Measurements from ENCODE around the gene MICA.
"Not testable (repeated sequence)": the region's sequence is repeated elsewhere in the genome, so short reads cannot be mapped to it uniquely, and the experiment has no call there.

Gene MICA

DNA sequence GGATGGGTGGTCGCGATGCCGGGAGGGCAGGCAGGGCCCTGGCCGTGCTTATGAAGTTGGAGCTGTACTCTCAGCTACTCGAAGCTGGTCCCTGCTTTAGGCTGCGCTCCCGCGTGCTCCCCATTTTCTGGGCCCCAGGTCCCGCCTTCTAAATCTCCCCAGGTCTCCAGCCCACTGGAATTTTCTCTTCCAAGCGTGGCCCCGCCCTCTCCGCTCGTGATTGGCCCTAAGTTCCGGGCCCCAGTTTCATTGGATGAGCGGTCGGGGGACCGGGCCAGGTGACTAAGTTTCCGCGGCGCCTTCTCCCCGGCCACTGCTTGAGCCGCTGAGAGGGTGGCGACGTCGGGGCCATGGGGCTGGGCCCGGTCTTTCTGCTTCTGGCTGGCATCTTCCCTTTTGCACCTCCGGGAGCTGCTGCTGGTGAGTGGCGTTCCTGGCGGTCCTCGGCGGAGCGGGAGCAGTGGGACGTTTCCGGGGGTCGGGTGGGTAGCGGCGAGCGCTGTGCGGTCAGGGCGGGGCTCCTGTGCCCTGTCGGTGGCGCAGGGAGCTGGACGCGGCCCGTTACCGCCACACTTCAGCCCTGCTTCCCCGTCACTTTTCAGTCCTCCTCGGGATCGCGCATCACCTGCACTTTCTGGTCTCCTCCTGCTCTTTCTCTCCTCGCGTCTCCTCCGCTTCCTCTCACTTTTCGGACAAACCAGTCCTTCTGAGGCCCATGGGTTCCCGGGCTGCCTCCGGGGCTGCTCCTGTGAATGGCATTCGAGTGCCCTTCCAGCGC is at the start of gene MICA:
Gene MICA, plus strand, starts transcription at position 313 of the 778 bp plus-strand sequence. Its CDS starts 38 bp downstream, at position 351.
- peak; percentile 88 for DNase-seq (ENCODE audit: low read depth)

DNA sequence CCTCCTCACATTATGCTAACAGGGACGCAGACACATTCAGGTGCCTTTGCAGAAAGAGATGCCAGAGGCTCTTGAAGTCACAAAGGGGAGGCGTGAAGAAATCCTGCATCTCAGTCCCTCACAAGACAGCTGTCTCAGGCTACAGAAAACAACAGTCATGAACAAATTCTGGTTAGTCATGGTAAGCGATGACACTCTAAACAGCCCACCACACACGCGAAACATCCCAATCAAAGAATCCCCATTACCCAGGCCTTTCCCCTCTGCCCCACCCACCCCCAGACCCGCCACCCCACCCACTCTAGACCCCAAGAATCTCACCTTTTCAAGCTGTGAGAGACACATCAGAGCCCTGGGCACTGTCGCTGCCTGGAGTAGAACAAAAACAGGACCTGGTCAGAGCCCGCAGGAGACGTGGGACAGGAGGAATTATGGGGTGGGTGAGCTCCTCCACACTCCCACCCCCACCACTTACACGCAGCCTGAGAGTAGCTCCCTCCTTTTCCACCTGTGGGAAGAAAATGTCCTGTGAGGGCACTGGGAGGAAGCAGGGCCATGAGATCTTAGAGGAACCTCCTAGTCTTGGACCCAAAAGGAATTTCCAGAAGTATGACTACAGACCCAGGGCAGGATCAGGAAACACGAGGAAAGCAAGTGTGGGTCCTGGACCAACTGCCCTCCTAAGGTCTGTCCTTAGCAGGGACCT is 49.1 kb upstream of the MICA start:
- no peak for DNase-seq (ENCODE audit: low read depth)

DNA sequence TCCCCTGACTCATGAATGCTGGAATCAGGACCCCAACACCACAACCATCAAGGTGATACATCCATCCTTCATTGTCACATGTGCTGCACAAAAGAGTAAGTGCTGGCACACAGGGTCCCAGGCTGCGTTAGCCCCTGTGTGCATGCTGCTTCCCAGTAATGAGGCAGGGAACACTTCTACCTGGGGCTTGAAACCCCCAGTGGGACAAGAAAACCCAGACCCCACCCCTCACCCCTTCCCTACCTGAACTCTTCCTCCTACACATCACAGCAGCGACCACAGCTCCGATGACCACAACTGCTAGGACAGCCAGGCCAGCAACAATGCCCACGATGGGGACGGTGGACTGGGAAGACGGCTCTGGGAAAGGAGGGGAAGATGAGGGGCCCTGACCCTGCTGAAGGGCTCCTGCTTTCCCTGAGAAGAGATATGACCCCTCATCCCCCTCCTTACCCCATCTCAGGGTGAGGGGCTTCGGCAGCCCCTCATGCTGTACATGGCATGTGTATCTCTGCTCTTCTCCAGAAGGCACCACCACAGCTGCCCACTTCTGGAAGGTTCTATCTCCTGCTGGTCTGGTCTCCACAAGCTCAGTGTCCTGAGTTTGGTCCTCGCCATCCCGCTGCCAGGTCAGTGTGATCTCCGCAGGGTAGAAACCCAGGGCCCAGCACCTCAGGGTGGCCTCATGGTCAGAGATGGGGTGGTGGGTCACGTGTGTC is 48.4 kb upstream of the MICA start:
- DNase-seq (ENCODE audit: low read depth), result no peak

DNA sequence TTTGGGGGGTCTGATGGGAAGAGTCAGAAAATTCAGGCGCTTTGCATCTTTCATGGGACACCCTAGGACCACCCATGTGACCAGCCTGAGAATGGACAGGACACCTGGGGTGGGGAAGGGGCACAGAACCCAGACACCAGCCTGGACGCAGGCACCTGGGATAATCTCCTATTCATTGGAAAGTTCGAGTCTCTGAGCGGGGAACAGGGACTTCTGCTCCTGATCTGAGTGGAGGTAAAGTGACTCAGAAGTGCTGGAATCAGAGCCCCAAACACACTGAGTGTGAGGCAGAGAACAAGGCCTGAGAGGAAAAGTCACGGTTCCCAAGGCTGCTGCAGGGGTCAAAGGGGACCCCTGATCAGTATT is 47.8 kb upstream of the MICA start:
- no peak for DNase-seq (ENCODE audit: low read depth)

DNA sequence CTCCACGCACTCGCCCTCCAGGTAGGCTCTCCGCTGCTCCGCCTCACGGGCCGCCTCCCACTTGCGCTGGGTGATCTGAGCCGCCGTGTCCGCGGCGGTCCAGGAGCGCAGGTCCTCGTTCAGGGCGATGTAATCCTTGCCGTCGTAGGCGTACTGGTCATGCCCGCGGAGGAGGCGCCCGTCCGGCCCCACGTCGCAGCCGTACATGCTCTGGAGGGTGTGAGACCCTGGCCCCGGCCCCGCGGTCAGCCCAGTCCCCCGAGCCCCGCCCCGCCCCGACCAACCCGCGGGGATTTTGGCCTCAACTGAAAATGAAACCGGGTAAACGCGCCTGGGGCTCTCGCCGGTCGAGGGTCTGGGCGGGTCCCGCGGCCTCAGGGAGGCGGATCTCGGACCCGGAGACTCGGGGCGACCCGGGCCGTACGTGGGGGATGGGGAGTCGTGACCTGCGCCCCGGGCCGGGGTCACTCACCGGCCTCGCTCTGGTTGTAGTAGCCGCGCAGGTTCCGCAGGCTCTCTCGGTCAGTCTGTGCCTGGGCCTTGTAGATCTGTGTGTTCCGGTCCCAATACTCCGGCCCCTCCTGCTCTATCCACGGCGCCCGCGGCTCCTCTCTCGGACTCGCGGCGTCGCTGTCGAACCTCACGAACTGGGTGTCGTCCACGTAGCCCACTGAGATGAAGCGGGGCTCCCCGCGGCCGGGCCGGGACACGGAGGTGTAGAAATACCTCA is 47.0 kb upstream of the MICA start:
- DNase-seq (ENCODE audit: low read depth), result no peak

DNA sequence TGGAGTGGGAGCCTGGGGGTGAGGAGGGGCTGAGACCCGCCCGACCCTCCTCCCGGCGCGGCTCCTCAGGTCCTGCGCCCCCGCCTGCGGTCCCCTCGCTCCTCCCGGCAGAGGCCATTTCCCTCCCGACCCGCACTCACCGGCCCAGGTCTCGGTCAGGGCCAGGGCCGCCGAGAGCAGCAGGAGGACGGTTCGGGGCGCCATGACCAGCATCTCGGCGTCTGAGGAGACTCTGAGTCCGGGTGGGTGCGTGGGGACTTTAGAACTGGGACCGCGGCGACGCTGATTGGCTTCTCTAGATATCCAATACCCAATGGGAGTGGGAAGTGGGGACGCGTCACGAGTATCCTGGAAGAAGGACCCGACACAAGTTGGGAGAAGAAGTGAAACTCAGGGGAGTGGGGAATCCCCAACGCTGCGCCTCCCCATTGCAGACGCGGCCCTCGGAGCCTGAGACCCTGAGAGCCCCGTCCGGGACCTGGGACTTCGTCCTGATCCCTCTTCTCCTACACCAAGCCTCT is 46.4 kb upstream of the MICA start, which contains the start of gene HLA-B:
Gene HLA-B, minus strand, starts transcription at position 234 of the 521 bp plus-strand sequence. Its CDS starts 21 bp downstream, at position 213.
- peak; percentile 46 for DNase-seq (ENCODE audit: low read depth)

DNA sequence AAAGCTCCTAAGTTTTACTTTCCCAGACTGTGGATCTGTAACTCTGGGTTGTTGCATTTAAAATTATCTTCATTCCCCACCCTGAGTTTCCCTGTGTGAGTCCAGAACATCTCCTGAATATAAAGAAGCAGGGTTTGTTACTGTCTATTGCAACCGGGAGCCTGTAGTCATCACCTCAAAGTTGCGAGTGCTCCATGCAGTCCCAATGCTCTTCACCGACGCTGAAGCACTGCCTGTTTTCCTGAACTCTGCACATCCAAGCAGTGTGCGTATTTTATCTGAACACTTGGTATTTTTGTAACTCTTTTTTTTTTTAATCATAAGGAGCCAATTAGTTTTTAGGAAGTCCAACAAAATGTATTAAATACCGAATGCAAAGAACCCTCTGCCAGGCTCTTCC is 45.5 kb upstream of the MICA start:
- no peak for DNase-seq (ENCODE audit: low read depth)

DNA sequence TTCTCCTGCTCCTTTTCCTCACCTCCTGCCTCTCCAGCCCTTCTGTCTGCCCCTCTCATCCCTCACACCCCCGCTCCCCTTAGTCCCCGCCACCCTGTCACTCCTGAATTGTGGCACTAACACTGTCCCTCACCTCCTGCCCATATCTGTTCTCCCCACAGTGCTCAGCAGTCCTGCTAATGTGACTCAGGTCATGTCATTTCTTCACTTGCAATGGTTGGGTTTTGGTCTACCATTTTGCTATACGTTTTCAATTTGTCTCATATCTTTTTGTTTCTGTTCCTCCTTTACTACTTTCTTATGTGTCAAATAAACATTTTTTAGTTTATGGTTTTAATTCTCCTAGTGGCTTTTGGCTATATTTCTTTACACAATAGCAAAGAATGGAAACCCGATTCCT is 45.1 kb upstream of the MICA start:
- DNase-seq (ENCODE audit: low read depth), result no peak

DNA sequence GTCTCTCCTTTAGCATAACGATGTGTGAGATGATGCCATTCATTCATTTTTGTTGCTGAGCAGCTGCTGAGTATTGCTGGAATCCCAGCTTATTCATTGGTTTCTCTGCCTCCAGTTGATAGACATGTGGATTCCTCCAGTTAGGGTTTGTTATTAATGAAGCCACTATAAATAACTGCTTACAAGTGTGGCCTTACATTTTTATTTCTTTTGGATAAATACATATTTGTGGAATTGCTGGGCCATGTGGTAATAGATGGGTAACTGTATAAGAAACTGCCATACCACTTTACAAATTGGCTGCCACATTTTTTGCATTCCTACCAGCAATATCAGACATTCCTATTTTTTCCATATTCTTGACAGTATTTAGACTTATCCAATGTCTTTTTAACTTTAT is 43.8 kb upstream of the MICA start:
- no peak for DNase-seq (ENCODE audit: low read depth)

DNA sequence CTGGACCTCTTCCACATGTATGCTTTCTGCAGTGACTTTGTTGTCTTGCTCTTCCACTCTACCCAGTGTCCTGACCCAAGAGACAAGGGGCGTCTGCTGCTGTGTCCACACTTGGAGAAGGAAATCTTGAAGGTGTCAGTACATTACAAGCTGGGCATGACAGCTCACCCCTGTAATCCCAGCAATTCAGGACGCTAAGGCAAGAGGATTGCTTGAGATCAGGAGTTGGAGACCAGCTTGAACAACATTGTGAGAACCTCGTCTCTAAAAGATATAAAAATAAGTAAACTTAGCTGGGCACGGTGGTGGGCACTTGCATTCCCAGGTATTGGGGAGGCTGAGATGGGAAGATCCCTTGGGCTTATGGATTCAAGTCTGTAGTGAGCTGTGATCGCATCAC is 40.6 kb upstream of the MICA start:
- no peak for DNase-seq (ENCODE audit: low read depth)

DNA sequence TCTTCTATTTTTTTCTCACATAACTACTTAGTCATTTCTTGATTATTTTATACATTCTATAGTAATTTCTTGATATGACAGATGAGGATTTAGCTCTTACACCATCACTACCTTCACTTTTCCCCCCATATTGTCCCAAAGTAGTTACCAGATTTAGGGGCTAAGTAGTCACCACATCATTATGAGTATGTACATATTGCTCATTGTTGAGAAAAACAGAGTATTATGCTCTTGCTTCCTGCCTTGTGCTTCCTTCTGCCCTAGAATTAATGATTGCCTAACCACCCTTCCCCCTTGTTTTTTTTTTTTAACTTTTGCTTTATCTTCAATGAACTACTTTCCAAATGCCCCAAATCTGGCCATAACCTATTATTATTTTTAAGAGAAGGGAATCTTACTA is 39.6 kb upstream of the MICA start:
- DNase-seq (ENCODE audit: low read depth), result no peak

DNA sequence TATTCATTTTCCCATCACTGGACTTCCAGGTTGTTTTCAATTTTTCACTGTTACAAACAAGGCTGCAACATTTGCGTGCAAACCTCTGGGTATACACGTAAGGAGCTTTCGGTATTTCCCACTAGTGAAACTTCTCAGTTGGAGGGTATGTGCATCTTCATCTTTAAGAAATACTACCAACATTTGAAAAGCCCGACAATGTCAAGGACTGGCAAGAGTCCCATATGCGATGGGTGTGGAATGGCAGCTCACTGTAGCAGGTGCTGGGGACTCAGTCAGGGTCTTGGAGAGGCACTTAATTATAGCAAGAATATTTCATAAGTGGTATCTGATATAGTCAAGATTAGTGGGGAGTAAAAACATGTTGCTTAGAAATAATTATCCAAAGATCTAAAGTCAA is 37.5 kb upstream of the MICA start:
- DNase-seq (ENCODE audit: low read depth), result no peak

DNA sequence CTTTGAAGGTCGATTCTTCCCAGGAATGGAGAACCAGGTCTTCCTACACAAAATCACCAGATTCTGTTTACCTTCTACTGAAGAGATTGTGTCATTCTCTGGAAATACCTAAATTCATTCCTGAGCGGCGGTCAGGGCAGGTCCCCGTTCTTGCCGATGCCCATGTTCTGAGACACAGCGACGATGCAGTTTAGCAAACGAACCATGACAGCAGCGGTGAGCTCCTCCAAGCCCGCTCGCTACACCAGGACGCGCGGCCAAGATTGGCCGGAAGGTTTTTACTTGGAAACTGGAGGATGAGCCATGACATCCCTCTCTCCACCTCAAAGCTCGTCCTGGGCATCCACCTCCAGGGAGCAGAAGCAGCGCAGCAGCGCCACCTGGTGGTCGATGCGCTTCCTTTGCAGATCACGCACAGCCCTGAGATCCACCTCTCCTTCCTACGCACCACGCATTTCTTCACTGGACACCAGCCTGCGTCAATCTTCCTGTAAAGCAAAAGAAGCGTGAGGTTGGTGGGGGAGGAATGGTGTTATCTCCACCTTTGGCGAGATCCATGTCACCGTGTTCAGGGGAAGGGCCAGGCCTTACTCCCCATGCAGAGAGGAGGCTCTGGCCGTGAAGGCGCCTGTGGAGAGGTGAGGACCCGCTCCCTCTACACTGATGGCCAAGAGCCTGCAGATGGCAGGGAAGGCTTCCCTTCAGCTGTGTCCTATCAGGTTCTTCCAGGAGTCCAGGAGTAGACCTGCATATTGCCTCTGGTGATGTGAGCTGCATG is 36.5 kb upstream of the MICA start:
- DNase-seq (ENCODE audit: low read depth), result peak; percentile 85

DNA sequence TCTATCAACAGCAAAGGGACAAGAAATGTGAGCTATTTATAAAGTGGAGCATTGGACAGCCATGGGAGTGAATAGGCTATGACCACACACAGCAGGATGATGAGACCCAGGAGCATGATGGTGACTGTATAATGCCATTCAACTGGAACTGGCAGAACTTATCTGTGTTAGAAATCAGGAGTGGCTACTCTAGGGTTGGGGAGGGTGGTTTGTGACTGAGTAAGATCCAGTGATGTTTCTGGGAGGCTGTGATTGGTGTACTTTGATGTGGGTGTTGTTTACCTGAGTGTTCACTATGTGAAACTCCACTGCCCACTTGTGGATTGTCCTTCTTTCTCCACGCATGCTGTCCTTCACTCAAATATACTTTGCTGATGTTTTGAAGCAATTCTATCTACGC is 34.9 kb upstream of the MICA start:
- no peak for DNase-seq (ENCODE audit: low read depth)

DNA sequence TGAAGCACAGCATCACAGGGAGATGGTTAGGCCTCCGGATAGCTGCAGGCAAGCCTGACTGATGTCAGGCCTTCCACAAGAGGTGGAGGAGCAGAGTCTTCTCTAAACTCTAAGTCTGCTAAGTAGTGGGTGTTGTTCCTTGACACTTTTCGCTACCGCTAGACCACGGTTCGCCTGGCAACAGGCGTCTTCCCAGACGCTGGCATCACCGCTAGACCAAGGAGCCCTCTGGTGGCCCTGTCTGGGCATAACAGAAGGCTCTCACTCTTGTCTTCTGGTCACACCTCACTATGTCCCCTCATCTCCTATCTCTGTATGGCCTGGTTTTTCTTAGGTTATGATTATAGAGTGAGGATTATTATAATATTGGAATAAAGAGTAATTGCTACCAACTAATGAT is 29.3 kb upstream of the MICA start:
- DNase-seq (ENCODE audit: low read depth), result not testable (repeated sequence)

DNA sequence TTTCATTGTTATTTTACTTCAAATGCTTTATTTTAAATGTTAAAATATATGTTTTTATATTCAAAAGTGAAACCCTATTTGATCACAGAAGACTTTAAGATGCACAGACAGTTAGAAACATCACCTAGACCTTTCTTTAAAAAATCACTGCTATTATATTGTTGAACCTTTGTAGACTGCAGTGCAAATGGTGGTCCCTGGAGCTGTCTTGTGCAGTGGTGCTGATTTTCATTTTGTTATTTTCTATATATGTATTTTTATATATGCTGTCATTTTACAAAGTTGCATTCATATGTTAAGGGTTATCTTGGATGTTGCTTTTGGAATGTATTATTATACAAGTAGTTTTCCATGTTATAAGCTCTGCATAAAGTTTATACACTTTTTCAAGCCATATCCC is 27.7 kb upstream of the MICA start:
- DNase-seq (ENCODE audit: low read depth), result no peak

DNA sequence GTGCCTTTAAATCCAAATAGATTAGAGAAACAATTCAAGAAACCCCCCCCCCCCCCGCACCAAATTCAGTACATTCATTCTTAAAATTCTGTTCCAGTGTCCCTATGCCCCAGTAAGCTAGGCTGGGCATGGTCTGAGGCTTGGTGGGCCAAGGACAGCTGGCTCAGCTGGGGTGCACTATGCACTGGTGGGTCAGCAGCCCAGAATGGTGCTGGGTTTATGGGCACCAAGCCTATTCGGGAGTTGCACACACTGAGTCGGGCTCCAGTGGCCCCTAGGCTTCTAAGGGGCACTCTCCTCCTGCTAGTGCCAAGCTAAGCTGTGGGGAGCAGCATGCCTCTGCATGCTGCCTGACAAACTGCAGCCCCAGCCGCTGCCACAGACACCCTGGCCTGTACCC is 26.4 kb upstream of the MICA start:
- DNase-seq (ENCODE audit: low read depth), result no peak

DNA sequence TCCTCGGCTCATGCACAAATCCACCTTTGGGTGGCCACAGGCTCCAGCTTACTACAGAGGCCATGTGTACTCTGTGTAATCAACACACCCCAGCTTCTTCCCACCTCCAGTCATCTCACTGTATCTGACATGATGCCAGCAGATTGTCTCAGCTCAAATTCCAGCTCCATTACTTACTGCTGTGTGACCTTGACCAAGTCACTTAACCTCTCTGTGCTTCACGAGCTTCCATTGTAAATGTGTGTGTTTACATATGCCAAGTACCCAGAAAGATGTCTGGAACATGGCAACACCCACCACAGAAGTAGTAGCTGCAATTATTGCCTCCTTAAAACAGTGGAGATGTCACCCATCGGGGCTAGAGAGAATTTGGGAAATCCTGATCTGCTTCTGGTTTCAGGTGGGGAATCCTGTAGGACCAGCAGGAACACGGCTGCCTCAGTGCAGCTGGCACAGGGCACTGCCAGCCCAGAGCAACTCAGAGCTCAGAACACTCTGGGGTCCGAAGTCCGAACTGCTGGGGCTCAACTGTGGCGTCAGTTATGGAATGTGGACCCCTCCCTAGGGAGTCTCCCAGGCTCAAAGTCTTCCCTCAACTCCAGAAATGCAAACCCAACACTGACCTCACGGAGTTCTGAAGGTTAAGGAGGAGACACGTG is 25.2 kb upstream of the MICA start:
- no peak for DNase-seq (ENCODE audit: low read depth)

DNA sequence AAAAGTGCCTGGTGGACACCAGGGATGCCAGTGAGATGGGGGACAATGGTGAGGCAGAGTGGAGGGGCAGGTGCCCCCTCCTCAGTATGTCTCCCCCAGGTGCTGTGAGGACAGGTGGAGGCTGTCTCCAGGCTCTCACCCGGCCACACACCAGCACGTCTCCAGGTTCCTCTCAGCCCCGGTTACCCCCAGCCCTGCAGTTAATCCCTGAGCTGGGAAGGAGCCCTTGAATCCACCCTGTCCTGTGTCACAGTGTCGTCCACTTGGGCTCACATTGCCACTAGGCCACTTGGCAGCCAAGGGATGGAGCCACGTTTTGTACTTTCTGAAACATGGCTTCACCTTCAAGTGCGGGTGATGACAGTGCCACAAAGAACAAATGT is 24.7 kb upstream of the MICA start:
- DNase-seq (ENCODE audit: low read depth), result no peak

DNA sequence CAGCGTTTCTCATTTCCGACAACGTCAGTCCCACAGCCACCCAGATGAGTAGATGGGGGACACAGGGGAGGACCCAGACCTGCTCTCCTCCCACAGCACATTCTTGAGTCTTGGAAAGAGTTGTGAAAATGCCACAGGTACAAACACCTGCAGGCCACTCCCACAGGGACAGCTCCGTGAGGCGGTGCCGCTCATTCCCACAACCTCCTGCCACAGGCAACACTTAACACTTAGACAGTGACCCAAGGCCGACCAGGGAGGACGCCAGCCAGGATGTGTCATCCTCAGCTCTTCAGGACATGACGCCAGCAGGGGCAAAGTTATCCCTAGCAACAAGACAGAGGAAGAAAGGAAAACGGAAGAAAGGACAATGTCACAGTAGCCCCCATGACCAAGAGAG is 23.5 kb upstream of the MICA start:
- DNase-seq (ENCODE audit: low read depth), result no peak

DNA sequence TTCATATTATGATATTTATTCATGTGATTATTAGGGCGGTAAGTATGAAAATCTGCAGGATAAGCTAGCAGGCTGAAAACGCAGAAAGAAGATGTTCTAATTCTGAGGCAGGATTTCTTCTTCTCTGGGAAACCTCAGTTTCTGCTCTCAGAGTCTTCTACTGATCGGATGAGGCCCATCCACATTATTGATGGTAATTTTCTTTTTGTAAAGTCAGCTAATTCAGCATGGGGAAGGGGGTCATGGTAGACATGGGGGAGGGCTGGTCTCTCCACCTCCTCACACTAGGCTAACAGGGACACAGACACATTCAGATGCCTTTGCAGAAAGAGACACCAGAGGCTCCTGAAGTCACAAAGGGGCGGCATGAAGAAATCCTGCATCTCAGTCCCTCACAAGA is 21.7 kb upstream of the MICA start:
- no peak for DNase-seq (ENCODE audit: low read depth)
